SK-N-SH (cell line): ENCODE data around the gene STARD3.
"Not testable (repeated sequence)": the region's sequence is repeated elsewhere in the genome, so short reads cannot be mapped to it uniquely, and the experiment has no call there.

Source experiments
- CHD2 ChIP-seq: fragments of 150-350 bp; IDR thresholded peaks from 2 replicates; pipeline ENCODE4 v1.6.1; 2018; ENCODE audit warnings: low read length; ENCODE audit not compliant: partially characterized antibody
- CTCF ChIP-seq: fragments of 200-600 bp; sonication (generic); IDR thresholded peaks from 2 replicates; pipeline ENCODE4 v1.6.1; 2017; ENCODE audit warnings: antibody characterized with exemption, mild to moderate bottlenecking, moderate library complexity
- EP300 ChIP-seq, 2 experiments: IDR thresholded peaks; 2 replicates each; pipeline versions ENCODE4 v1.4.0 to v1.6.1; 2012; ENCODE audit warnings: borderline replicate concordance in 1 of 2, low read depth in 1 of 2, low read length in 1 of 2
- GABPA ChIP-seq: IDR thresholded peaks from 2 replicates; pipeline ENCODE4 v1.4.0; 2012; ENCODE audit warnings: low read depth, mild to moderate bottlenecking
- JUND ChIP-seq: IDR thresholded peaks from 2 replicates; pipeline ENCODE4 v1.4.0; 2012
- POLR2AphosphoS5 ChIP-seq: IDR thresholded peaks from 2 replicates; pipeline ENCODE4 v1.6.1; 2012; ENCODE audit warnings: low read depth, low read length
- RCOR1 ChIP-seq: fragments of 150-350 bp; IDR thresholded peaks from 2 replicates; pipeline ENCODE4 v1.6.1; 2017; ENCODE audit warnings: antibody characterized with exemption, low read length
- RFX5 ChIP-seq: IDR thresholded peaks from 2 replicates; pipeline ENCODE4 v1.6.1; 2012; ENCODE audit warnings: mild to moderate bottlenecking, improper control_type of control experiment, low read length
- SIN3A ChIP-seq: IDR thresholded peaks from 2 replicates; pipeline ENCODE4 v1.6.1; 2012; ENCODE audit warnings: low read depth, mild to moderate bottlenecking, low read length, moderate library complexity, borderline replicate concordance
- TAF1 ChIP-seq: IDR thresholded peaks from 2 replicates; pipeline ENCODE4 v1.6.1; 2012; ENCODE audit warnings: low read depth, mild to moderate bottlenecking, low read length, moderate library complexity, borderline replicate concordance
- USF1 ChIP-seq: IDR thresholded peaks from 2 replicates; pipeline ENCODE4 v1.4.0; 2012; ENCODE audit warnings: low read depth, borderline replicate concordance
- ZBTB33 ChIP-seq: IDR thresholded peaks from 2 replicates; pipeline ENCODE4 v1.4.0; 2012; ENCODE audit warnings: low read depth, borderline replicate concordance
- TF ChIP-seq, protein P1 (sequence below): fragments of 150-350 bp; IDR thresholded peaks from 2 replicates; pipeline ENCODE4 v1.6.1; 2017; ENCODE audit warnings: antibody characterized with exemption, low read length, low read depth, borderline replicate concordance
- TF ChIP-seq, protein P2 (sequence below): IDR thresholded peaks from 2 replicates; pipeline ENCODE4 v1.4.0; 2012; ENCODE audit warnings: low read depth

GRCh38 chr17:39711071-39711470 lies 74.1 kb downstream of the STARD3 start:
- TF ChIP-seq TAF1; SIN3A; USF1; CTCF; GABPA; ZBTB33; POLR2AphosphoS5; JUND; RFX5; CHD2; RCOR1; EP300 (IDR thresholded peaks at IDR 0.05; ENCODE audit: borderline replicate concordance in 1 of 2, low read depth in 1 of 2, low read length in 1 of 2): not testable (repeated sequence)
- TF ChIP-seq, protein P1, sequence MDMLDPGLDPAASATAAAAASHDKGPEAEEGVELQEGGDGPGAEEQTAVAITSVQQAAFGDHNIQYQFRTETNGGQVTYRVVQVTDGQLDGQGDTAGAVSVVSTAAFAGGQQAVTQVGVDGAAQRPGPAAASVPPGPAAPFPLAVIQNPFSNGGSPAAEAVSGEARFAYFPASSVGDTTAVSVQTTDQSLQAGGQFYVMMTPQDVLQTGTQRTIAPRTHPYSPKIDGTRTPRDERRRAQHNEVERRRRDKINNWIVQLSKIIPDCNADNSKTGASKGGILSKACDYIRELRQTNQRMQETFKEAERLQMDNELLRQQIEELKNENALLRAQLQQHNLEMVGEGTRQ: not testable (repeated sequence)
- TF ChIP-seq, protein P2, sequence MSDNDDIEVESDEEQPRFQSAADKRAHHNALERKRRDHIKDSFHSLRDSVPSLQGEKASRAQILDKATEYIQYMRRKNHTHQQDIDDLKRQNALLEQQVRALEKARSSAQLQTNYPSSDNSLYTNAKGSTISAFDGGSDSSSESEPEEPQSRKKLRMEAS: not testable (repeated sequence)
